HG02885 (cell line): ENCODE measurements around the gene NDUFS3.
A peak's percentile ranks its signal among the peaks of the same experiment; 100 is the strongest.
"Not testable (repeated sequence)": the region's sequence is repeated elsewhere in the genome, so short reads cannot be mapped to it uniquely, and the experiment has no call there.

Source experiments
- ATAC-seq: cut with Tn5 transposase; IDR thresholded peaks from one replicate; pipeline ENCODE4 v1.9.1; 2021; ENCODE audit warnings: mild to moderate bottlenecking; ENCODE audit not compliant: unreplicated experiment, poor library complexity

Gene NDUFS3

GRCh38 chr11:47557004-47557403, 21.9 kb upstream of the NDUFS3 start:
- ATAC-seq: not testable (repeated sequence)

- ATAC-seq: no peak
Measured at GRCh38 chr11:47558695-47559094, 20.2 kb upstream of the NDUFS3 start.

GRCh38 chr11:47560426-47560825, 18.4 kb upstream of the NDUFS3 start:
- ATAC-seq: no peak

- ATAC-seq: not testable (repeated sequence)
Measured at GRCh38 chr11:47562393-47562792, 16.5 kb upstream of the NDUFS3 start.

- not testable (repeated sequence) for ATAC-seq
Measured at GRCh38 chr11:47564366-47564765, 14.5 kb upstream of the NDUFS3 start.

GRCh38 chr11:47564933-47565339, 13.9 kb upstream of the NDUFS3 start:
- ATAC-seq: no peak

GRCh38 chr11:47565340-47566148, 13.3 kb upstream of the NDUFS3 start, which contains the start of gene PTPMT1:
TSS of gene PTPMT1 (plus strand) at chr11:47565599. CDS start at chr11:47565623, 24 bp downstream.
- ATAC-seq: peak; percentile 90

- ATAC-seq: peak; percentile 9
Measured at GRCh38 chr11:47566149-47566698, 12.7 kb upstream of the NDUFS3 start.

GRCh38 chr11:47569646-47570045, 9.2 kb upstream of the NDUFS3 start:
- no peak for ATAC-seq

- ATAC-seq: no peak
Measured at GRCh38 chr11:47570651-47571356, 8.1 kb upstream of the NDUFS3 start.

- no peak for ATAC-seq
Measured at GRCh38 chr11:47571357-47571729, 7.5 kb upstream of the NDUFS3 start.

- ATAC-seq: no peak
Measured at GRCh38 chr11:47571895-47572294, 7.0 kb upstream of the NDUFS3 start.

- no peak for ATAC-seq
Measured at GRCh38 chr11:47572715-47573255, 6.1 kb upstream of the NDUFS3 start.

- ATAC-seq: no peak
Measured at GRCh38 chr11:47573321-47573720, 5.6 kb upstream of the NDUFS3 start.

- ATAC-seq: no peak
Measured at GRCh38 chr11:47577460-47578041, 1.3 kb upstream of the NDUFS3 start.

GRCh38 chr11:47583844-47584243, 5.0 kb downstream of the NDUFS3 start:
- no peak for ATAC-seq

- no peak for ATAC-seq
Measured at GRCh38 chr11:47586098-47586855, 7.4 kb downstream of the NDUFS3 start, which contains the start of gene FAM180B. TSS of gene FAM180B (plus strand) at chr11:47586678. CDS start at chr11:47586769, 91 bp downstream.

GRCh38 chr11:47587039-47587716, 8.3 kb downstream of the NDUFS3 start:
- ATAC-seq: no peak

GRCh38 chr11:47587723-47588326, 9.0 kb downstream of the NDUFS3 start:
- ATAC-seq: no peak
